NT2/D1 (cell line): ENCODE measurements around the gene SUN5.

Experiments used
- DNase-seq: peaks from one replicate; pipeline ENCODE4 v3.0.0-alpha.2; 2011; ENCODE audit warnings: low read depth, low spot score
- H3K27me3 ChIP-seq: 2 replicates; pipeline ENCODE4 v1.6.0; 2011; ENCODE audit warnings: mild to moderate bottlenecking; ENCODE audit not compliant: insufficient read length, insufficient read depth
- H3K36me3 ChIP-seq: 2 replicates; pipeline ENCODE4 v1.6.1; 2011; ENCODE audit warnings: mild to moderate bottlenecking, low read length, mixed read lengths; ENCODE audit not compliant: insufficient read depth, insufficient read length
- H3K4me1 ChIP-seq: 2 replicates; pipeline ENCODE4 v1.5.1; 2011; ENCODE audit not compliant: insufficient read depth, insufficient read length
- H3K4me3 ChIP-seq: 2 replicates; pipeline ENCODE4 v1.5.1; 2011; ENCODE audit warnings: low read depth; ENCODE audit not compliant: insufficient read length
- H3K9ac ChIP-seq: 2 replicates; pipeline ENCODE4 v1.6.0; 2011; ENCODE audit warnings: low read depth; ENCODE audit not compliant: insufficient read length
- H3K9me3 ChIP-seq: 2 replicates; pipeline ENCODE4 v1.5.1; 2011; ENCODE audit warnings: mild to moderate bottlenecking, low read length; ENCODE audit not compliant: insufficient read depth
- SUZ12 ChIP-seq: IDR thresholded peaks from 2 replicates; pipeline ENCODE4 v1.6.1; 2011; ENCODE audit not compliant: insufficient read length, insufficient read depth; ENCODE audit errors: extremely low read depth
- YY1 ChIP-seq: IDR thresholded peaks from 2 replicates; pipeline ENCODE4 v1.6.1; 2011; ENCODE audit not compliant: insufficient read length, insufficient read depth
- ZNF274 ChIP-seq: IDR thresholded peaks from 2 replicates; pipeline ENCODE4 v1.6.1; 2011; ENCODE audit warnings: mild to moderate bottlenecking, low read depth, low read length

The SUN5 gene

DNA sequence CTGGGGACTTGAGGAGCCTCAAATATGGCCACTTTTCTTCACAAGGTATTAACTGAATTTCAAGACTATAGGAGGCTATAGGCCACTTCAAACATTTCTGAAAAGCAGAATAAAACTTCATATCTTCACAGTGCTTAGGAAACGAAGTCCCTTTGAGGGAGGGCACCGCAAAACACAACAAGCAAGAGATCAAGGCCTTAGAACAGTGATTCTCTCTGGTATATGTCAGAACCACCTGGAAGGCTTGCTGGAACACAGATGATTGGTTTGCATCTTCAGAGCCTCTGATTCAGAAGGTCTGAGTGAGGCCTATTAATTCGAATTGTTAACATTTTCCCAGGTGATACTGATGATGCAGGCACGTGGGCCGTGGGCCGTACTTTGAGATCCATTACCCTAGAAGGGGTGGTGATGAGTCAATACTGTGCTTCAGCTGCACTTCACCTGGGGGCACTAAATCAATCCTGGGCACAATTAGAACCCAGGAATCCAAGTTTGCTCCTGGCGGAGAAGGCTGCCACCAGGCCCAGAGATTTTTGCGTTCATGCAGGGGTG is 10.7 kb downstream of the SUN5 start:
- Histone ChIP-seq H3K4me1 (no peaks in the 10 kb centered on the region), H3K4me3 (no peak overlapping the region), H3K9ac (no peak overlapping the region), H3K36me3 (no peaks in the 10 kb centered on the region), H3K9me3 (peaks cover 14% of the 10 kb centered on the region; the same call in 1 of the 2 replicates), H3K27me3 (no peaks in the 10 kb centered on the region)
- TF ChIP-seq YY1 = no peak
- no peak for TF ChIP-seq ZNF274
- TF ChIP-seq SUZ12 = no peak
- no peak for DNase-seq

GRCh38 chr20:32991792-32992641 is 12.2 kb downstream of the SUN5 start:
- no peak for DNase-seq
- Histone ChIP-seq H3K9ac (no peak overlapping the region), H3K36me3 (no peaks in the 10 kb centered on the region), H3K4me3 (no peak overlapping the region), H3K27me3 (no peaks in the 10 kb centered on the region), H3K4me1 (no peaks in the 10 kb centered on the region), H3K9me3 (peaks cover 14% of the 10 kb centered on the region; the same call in 1 of the 2 replicates)
- TF ChIP-seq ZNF274 (no peak), SUZ12 (no peak), YY1 (no peak)

DNA sequence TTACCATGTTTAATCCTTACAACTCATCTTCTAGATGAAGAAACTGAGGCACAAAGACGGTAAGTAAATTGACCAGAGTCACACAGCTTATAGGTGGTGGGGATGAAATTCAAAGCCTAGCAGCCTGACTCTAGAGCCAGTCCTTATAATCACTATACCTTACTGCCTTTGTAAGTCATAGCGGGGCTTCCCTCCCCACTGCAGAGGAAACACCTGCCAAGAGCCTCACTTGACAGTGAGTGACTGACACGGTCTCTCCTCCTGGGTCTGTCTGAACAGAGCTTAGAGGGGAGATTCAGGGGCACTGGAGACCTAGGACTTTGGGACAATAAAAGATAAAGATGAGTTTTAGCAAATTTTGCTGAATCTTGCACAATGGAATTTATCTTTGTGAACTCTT is 12.8 kb downstream of the SUN5 start:
- no peaks in the 10 kb centered on the region for H3K27me3 ChIP-seq

GRCh38 chr20:32990426-32990825 is 13.8 kb downstream of the SUN5 start:
- no peak for TF ChIP-seq SUZ12
- no peak for TF ChIP-seq YY1
- TF ChIP-seq ZNF274 = no peak
- Histone ChIP-seq H3K4me1 (peaks cover 6% of the 10 kb centered on the region), H3K9ac (no peak overlapping the region)

More for the DNA sequence above, 12.8 kb downstream of the SUN5 start:
- H3K4me3 ChIP-seq = no peak overlapping the region
- TF ChIP-seq ZNF274 = no peak
- TF ChIP-seq YY1 = no peak
- no peak for TF ChIP-seq SUZ12
- no peak for DNase-seq
- no peaks in the 10 kb centered on the region for H3K36me3 ChIP-seq
- H3K9ac ChIP-seq = no peak overlapping the region
- peaks cover 14% of the 10 kb centered on the region; the same call in 1 of the 2 replicates for H3K9me3 ChIP-seq
- H3K4me1 ChIP-seq = peaks cover 2% of the 10 kb centered on the region

GRCh38 chr20:32989507-32990283 is 14.5 kb downstream of the SUN5 start:
- H3K9ac ChIP-seq = no peak overlapping the region
- no peaks in the 10 kb centered on the region for H3K27me3 ChIP-seq
- peaks cover 6% of the 10 kb centered on the region for H3K4me1 ChIP-seq
- H3K9me3 ChIP-seq = 0 out of 2 replicates have a peak, but pooled peaks cover 2% of the 10 kb centered on the region
- TF ChIP-seq ZNF274 (no peak), SUZ12 (no peak), YY1 (no peak)
- no peak for DNase-seq
- no peaks in the 10 kb centered on the region for H3K36me3 ChIP-seq
- no peak overlapping the region for H3K4me3 ChIP-seq

More at GRCh38 chr20:32990426-32990825, 13.8 kb downstream of the SUN5 start:
- no peak for DNase-seq
- peaks cover 10% of the 10 kb centered on the region; the same call in 1 of the 2 replicates for H3K9me3 ChIP-seq
- no peaks in the 10 kb centered on the region for H3K27me3 ChIP-seq
- H3K4me3 ChIP-seq = no peak overlapping the region
- H3K36me3 ChIP-seq = no peaks in the 10 kb centered on the region

DNA sequence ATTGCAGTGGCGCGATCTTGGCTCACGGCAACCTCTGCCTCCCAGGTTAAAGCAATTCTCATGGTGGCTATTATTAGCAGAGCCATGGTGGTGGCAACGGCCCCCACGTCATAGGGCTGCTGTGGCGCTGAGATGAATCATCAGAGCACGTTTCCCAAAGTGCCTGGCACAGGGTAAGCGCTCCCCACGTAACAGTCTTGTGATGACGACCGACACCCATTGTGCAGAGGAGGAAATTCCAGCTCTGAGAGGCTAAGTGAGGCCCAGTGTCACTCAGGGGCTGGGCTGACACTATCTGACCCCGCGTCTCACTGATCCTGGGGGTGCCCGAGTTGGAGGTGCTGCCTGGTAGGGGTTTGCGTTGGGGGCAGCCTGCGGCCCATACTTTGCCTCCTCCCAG is 16.2 kb downstream of the SUN5 start:
- H3K27me3 ChIP-seq = no peaks in the 10 kb centered on the region
- TF ChIP-seq SUZ12 (no peak), ZNF274 (no peak), YY1 (no peak)
- peaks cover 6% of the 10 kb centered on the region for H3K4me1 ChIP-seq

More for the DNA sequence above, 16.2 kb downstream of the SUN5 start:
- no peak overlapping the region for H3K9ac ChIP-seq
- H3K4me3 ChIP-seq = no peak overlapping the region
- no peaks in the 10 kb centered on the region for H3K9me3 ChIP-seq
- H3K36me3 ChIP-seq = no peaks in the 10 kb centered on the region
- DNase-seq = no peak
